ENCODE results near the gene OR8J1. TPM values are rescaled to one million over a fixed set of nuclear protein-coding genes. Genes with fewer than 3 reads are reported as not detected.

OR8J1 gene
- polyA plus RNA-seq, 1 of the 3 experiments (the other 2 are of a cell fraction) = not detected

GRCh38 chr11:56404393-56404792 is 50.3 kb downstream of the OR8J1 start:
- Histone ChIP-seq H3K36me3 (replicated peaks in 1 of 2; ENCODE audit: control insufficient read depth in 1 of 2, insufficient read depth in 2 of 2, low read length in 1 of 2) (no peaks in the 10 kb centered on the region), H3K4me3 (ENCODE audit: low read depth in 2 of 2, low read length in 1 of 2) (no peak overlapping the region), H3K27me3 (ENCODE audit: insufficient read depth) (no peaks in the 10 kb centered on the region; the same call in 1 of the 2 replicates), H4K20me1 (ENCODE audit: insufficient read depth) (no peaks in the 10 kb centered on the region), H3K9me2 (no peaks in the 10 kb centered on the region), H3K4me1 (ENCODE audit: control insufficient read depth in 1 of 2, insufficient read depth in 2 of 2, low read depth in 1 of 2, low read length in 1 of 2) (no peaks in the 10 kb centered on the region), H3K27ac (ENCODE audit: low read depth in 2 of 2, low read length in 1 of 2) (no peak overlapping the region), H3K79me2 (ENCODE audit: insufficient read depth) (no peaks in the 10 kb centered on the region), H3K4me2 (no peak overlapping the region), H3F3A (replicated peaks; ENCODE audit: insufficient read depth) (no peaks in the 10 kb centered on the region), H2AFZ (ENCODE audit: low read depth) (no peak overlapping the region), H3K9me3 (no peaks in the 10 kb centered on the region), H3K9ac (no peak overlapping the region)
- ChIA-PET POLR2A (no interaction called here), CTCF (no interaction called here)
- TF ChIP-seq PBX3 (IDR thresholded peaks at IDR 0.05) (no peak), NRF1 (IDR thresholded peaks at IDR 0.05; ENCODE audit: low read depth, low read length) (no peak), EZH2phosphoT487 (IDR thresholded peaks at IDR 0.05; ENCODE audit: borderline replicate concordance, low read depth) (no peak), MXI1 (IDR thresholded peaks at IDR 0.05; ENCODE audit: low read depth, low read length) (no peak), ZBTB33 (IDR thresholded peaks at IDR 0.05; ENCODE audit: borderline replicate concordance, low read depth) (no peak), RAD21 (IDR thresholded peaks at IDR 0.05; ENCODE audit: low read length) (no peak), CHD2 (IDR thresholded peaks at IDR 0.05; ENCODE audit: low read length, partially characterized antibody) (no peak), MEF2A (IDR thresholded peaks at IDR 0.05; ENCODE audit: borderline replicate concordance, low read depth) (no peak)
- no peak for DNase-seq
- WGBS (ENCODE audit: low lambda C conversion rate) = 10% methylated on average over 2 of the region's 2 CpGs

GRCh38 chr11:56410801-56411200 is 56.7 kb downstream of the OR8J1 start:
- H3K9ac ChIP-seq = no peak overlapping the region
- H3K36me3 ChIP-seq (replicated peaks in 1 of 2; ENCODE audit: control insufficient read depth in 1 of 2, insufficient read depth in 2 of 2, low read length in 1 of 2) = no peaks in the 10 kb centered on the region
- ChIA-PET POLR2A (no interaction called here), CTCF (no interaction called here)
- no peak overlapping the region for H3K4me3 ChIP-seq (ENCODE audit: low read depth in 2 of 2, low read length in 1 of 2)
- no peak overlapping the region for H2AFZ ChIP-seq (ENCODE audit: low read depth)
- H3K4me1 ChIP-seq (ENCODE audit: control insufficient read depth in 1 of 2, insufficient read depth in 2 of 2, low read depth in 1 of 2, low read length in 1 of 2) = no peaks in the 10 kb centered on the region
- no peaks in the 10 kb centered on the region for H3K9me2 ChIP-seq
- no peaks in the 10 kb centered on the region for H3K27me3 ChIP-seq (ENCODE audit: insufficient read depth)
- no peaks in the 10 kb centered on the region for H3F3A ChIP-seq (replicated peaks; ENCODE audit: insufficient read depth)
- no peak overlapping the region for H3K27ac ChIP-seq (ENCODE audit: low read depth in 2 of 2, low read length in 1 of 2)
- H3K9me3 ChIP-seq = no peaks in the 10 kb centered on the region
- no peak for DNase-seq
- no peaks in the 10 kb centered on the region for H4K20me1 ChIP-seq (ENCODE audit: insufficient read depth)
- no peaks in the 10 kb centered on the region for H3K79me2 ChIP-seq (ENCODE audit: insufficient read depth)
- no peak overlapping the region for H3K4me2 ChIP-seq
- TF ChIP-seq TEAD4 (IDR thresholded peaks at IDR 0.05; ENCODE audit: borderline replicate concordance, insufficient read depth) (no peak), MEF2A (IDR thresholded peaks at IDR 0.05; ENCODE audit: borderline replicate concordance, low read depth) (no peak), PBX3 (IDR thresholded peaks at IDR 0.05) (no peak), CTCF (IDR thresholded peaks at IDR 0.05) (no peak), TAF1 (IDR thresholded peaks at IDR 0.05; ENCODE audit: borderline replicate concordance, low read depth, low read length) (no peak), FOXM1 (IDR thresholded peaks at IDR 0.05; ENCODE audit: low read depth) (no peak), NRF1 (IDR thresholded peaks at IDR 0.05; ENCODE audit: low read depth, low read length) (no peak), RFX5 (IDR thresholded peaks at IDR 0.05; ENCODE audit: low read length) (no peak), REST (IDR thresholded peaks at IDR 0.05; ENCODE audit: low read depth, low read length) (no peak), JUND (IDR thresholded peaks at IDR 0.05) (no peak), GABPA (IDR thresholded peaks at IDR 0.05; ENCODE audit: low read depth) (no peak), RAD21 (IDR thresholded peaks at IDR 0.05; ENCODE audit: low read length) (no peak), POLR2AphosphoS5 (IDR thresholded peaks at IDR 0.05; ENCODE audit: low read depth, low read length) (no peak), RXRA (IDR thresholded peaks at IDR 0.05; ENCODE audit: borderline replicate concordance, low read depth) (no peak), CHD2 (IDR thresholded peaks at IDR 0.05; ENCODE audit: low read length, partially characterized antibody) (no peak)

All from SK-N-SH (cell line).